ENCODE data around the gene MYH15. TPM values are rescaled to one million over a fixed set of nuclear protein-coding genes. Genes with fewer than 3 reads are reported as not detected.

The MYH15 gene
- total RNA-seq, 1 donor from 2014 or later: 0.52 TPM

- no peak for DNase-seq (ENCODE audit: low spot score)
Measured at GRCh38 chr3:108509871-108510270, 525 bp downstream of the MYH15 start.

GRCh38 chr3:108509263-108509662, 1.1 kb downstream of the MYH15 start:
- DNase-seq (ENCODE audit: low spot score): no peak

- DNase-seq (ENCODE audit: low spot score): no peak
Measured at GRCh38 chr3:108507902-108508301, 2.5 kb downstream of the MYH15 start.

- DNase-seq (ENCODE audit: low spot score): no peak
Measured at GRCh38 chr3:108505811-108506210, 4.6 kb downstream of the MYH15 start.

GRCh38 chr3:108503722-108504121, 6.7 kb downstream of the MYH15 start:
- no peak for DNase-seq (ENCODE audit: low spot score)

- DNase-seq (ENCODE audit: low spot score): no peak
Measured at GRCh38 chr3:108501535-108501934, 8.9 kb downstream of the MYH15 start.

GRCh38 chr3:108500728-108501127, 9.7 kb downstream of the MYH15 start:
- DNase-seq (ENCODE audit: low spot score): no peak

GRCh38 chr3:108497271-108497670, 13.1 kb downstream of the MYH15 start:
- DNase-seq (ENCODE audit: low spot score): no peak

- DNase-seq (ENCODE audit: low spot score): no peak
Measured at GRCh38 chr3:108495717-108496116, 14.7 kb downstream of the MYH15 start.

GRCh38 chr3:108494906-108495531, 15.4 kb downstream of the MYH15 start:
- DNase-seq (ENCODE audit: low spot score): no peak

GRCh38 chr3:108493862-108494261, 16.5 kb downstream of the MYH15 start:
- no peak for DNase-seq (ENCODE audit: low spot score)

GRCh38 chr3:108491456-108491855, 18.9 kb downstream of the MYH15 start:
- no peak for DNase-seq (ENCODE audit: low spot score)

GRCh38 chr3:108489776-108490175, 20.6 kb downstream of the MYH15 start:
- DNase-seq (ENCODE audit: low spot score): no peak

- DNase-seq (ENCODE audit: low spot score): no peak
Measured at GRCh38 chr3:108488631-108489030, 21.8 kb downstream of the MYH15 start.

- DNase-seq (ENCODE audit: low spot score): no peak
Measured at GRCh38 chr3:108487439-108487838, 23.0 kb downstream of the MYH15 start.

GRCh38 chr3:108486941-108487340, 23.5 kb downstream of the MYH15 start:
- DNase-seq (ENCODE audit: low spot score): no peak

GRCh38 chr3:108486338-108486737, 24.1 kb downstream of the MYH15 start:
- DNase-seq (ENCODE audit: low spot score): no peak

GRCh38 chr3:108485146-108485545, 25.2 kb downstream of the MYH15 start:
- no peak for DNase-seq (ENCODE audit: low spot score)

GRCh38 chr3:108479224-108479623, 31.2 kb downstream of the MYH15 start:
- no peak for DNase-seq (ENCODE audit: low spot score)

GRCh38 chr3:108477511-108478147, 32.8 kb downstream of the MYH15 start:
- peak; percentile 56 for DNase-seq (ENCODE audit: low spot score)

GRCh38 chr3:108475220-108475782, 35.1 kb downstream of the MYH15 start:
- no peak for DNase-seq (ENCODE audit: low spot score)

GRCh38 chr3:108474581-108474980, 35.8 kb downstream of the MYH15 start:
- DNase-seq (ENCODE audit: low spot score): no peak

GRCh38 chr3:108473711-108474110, 36.7 kb downstream of the MYH15 start:
- DNase-seq (ENCODE audit: low spot score): no peak

Data from ureter (tissue), 1 donor.